ENCODE data around the gene RTP3.

The RTP3 gene

GRCh38 chr3:46482632-46483350 lies 15.0 kb upstream of the RTP3 start:
- in situ Hi-C loops (cut with HindIII; ENCODE audit: low sequenced_read_pairs) = no loop called here
- TF ChIP-seq CTCF (IDR thresholded peaks at IDR 0.05; ENCODE audit: low read depth, low read length, missing control alignments) = no peak
- no peak overlapping the region for H3K4me3 ChIP-seq (ENCODE audit: low read depth, low read length)
- DNase-seq (ENCODE audit: low read depth) = peak; percentile 97

- no peak overlapping the region for H3K4me3 ChIP-seq (ENCODE audit: low read depth, low read length)
- no peak for DNase-seq (ENCODE audit: low read depth)
- in situ Hi-C loops (cut with HindIII; ENCODE audit: low sequenced_read_pairs) = no loop called here
- TF ChIP-seq CTCF (IDR thresholded peaks at IDR 0.05; ENCODE audit: low read depth, low read length, missing control alignments) = no peak
Observed at GRCh38 chr3:46483825-46484224, 14.0 kb upstream of the RTP3 start.

- no peak for TF ChIP-seq CTCF (IDR thresholded peaks at IDR 0.05; ENCODE audit: low read depth, low read length, missing control alignments)
- no peak overlapping the region for H3K4me3 ChIP-seq (ENCODE audit: low read depth, low read length)
- in situ Hi-C loops (cut with HindIII; ENCODE audit: low sequenced_read_pairs) = no loop called here
- DNase-seq (ENCODE audit: low read depth) = no peak
Observed at GRCh38 chr3:46484388-46484787, 13.4 kb upstream of the RTP3 start.

GRCh38 chr3:46484911-46485778 lies 12.6 kb upstream of the RTP3 start:
- no peak for TF ChIP-seq CTCF (IDR thresholded peaks at IDR 0.05; ENCODE audit: low read depth, low read length, missing control alignments)
- H3K4me3 ChIP-seq (ENCODE audit: low read depth, low read length) = no peak overlapping the region
- no peak for DNase-seq (ENCODE audit: low read depth)
- in situ Hi-C loops (cut with HindIII; ENCODE audit: low sequenced_read_pairs) = no loop called here

GRCh38 chr3:46485779-46486175 lies 12.0 kb upstream of the RTP3 start:
- TF ChIP-seq CTCF (IDR thresholded peaks at IDR 0.05; ENCODE audit: low read depth, low read length, missing control alignments) = no peak
- in situ Hi-C loops (cut with HindIII; ENCODE audit: low sequenced_read_pairs) = no loop called here

GRCh38 chr3:46488735-46489361 lies 8.9 kb upstream of the RTP3 start:
- peak; percentile 100 for TF ChIP-seq CTCF (IDR thresholded peaks at IDR 0.05; ENCODE audit: low read depth, low read length, missing control alignments)
- in situ Hi-C loops (cut with HindIII; ENCODE audit: low sequenced_read_pairs) = no loop called here
- no peak overlapping the region for H3K4me3 ChIP-seq (ENCODE audit: low read depth, low read length)
- peak; percentile 70 for DNase-seq (ENCODE audit: low read depth)

More at GRCh38 chr3:46485779-46486175, 12.0 kb upstream of the RTP3 start:
- DNase-seq (ENCODE audit: low read depth) = no peak
- no peak overlapping the region for H3K4me3 ChIP-seq (ENCODE audit: low read depth, low read length)

All from astrocyte of the cerebellum (primary cell).